HG03439 (cell line): ENCODE results near the gene SPSB4.
"Not testable (repeated sequence)": the region's sequence is repeated elsewhere in the genome, so short reads cannot be mapped to it uniquely, and the experiment has no call there.

Experiments used
- ATAC-seq: cut with Tn5 transposase; IDR thresholded peaks from one replicate; pipeline ENCODE4 v1.9.1; 2021; ENCODE audit warnings: mild to moderate bottlenecking, moderate library complexity; ENCODE audit not compliant: unreplicated experiment

SPSB4 gene

GRCh38 chr3:141050576-141051442, at the start of gene SPSB4:
Gene SPSB4 (plus strand): TSS chr3:141051347. CDS start chr3:141066105, 14,758 bp downstream.
- no peak for ATAC-seq

GRCh38 chr3:141006344-141006743, 44.8 kb upstream of the SPSB4 start:
- no peak for ATAC-seq

- no peak for ATAC-seq
Observed at GRCh38 chr3:141009496-141009895, 41.7 kb upstream of the SPSB4 start.

GRCh38 chr3:141011232-141011996, 39.7 kb upstream of the SPSB4 start:
- no peak for ATAC-seq

- no peak for ATAC-seq
Observed at GRCh38 chr3:141011997-141012262, 39.2 kb upstream of the SPSB4 start.

- ATAC-seq: no peak
Observed at GRCh38 chr3:141012571-141012970, 38.6 kb upstream of the SPSB4 start.

GRCh38 chr3:141015481-141015880, 35.7 kb upstream of the SPSB4 start:
- no peak for ATAC-seq

GRCh38 chr3:141017366-141018322, 33.5 kb upstream of the SPSB4 start:
- not testable (repeated sequence) for ATAC-seq

GRCh38 chr3:141019244-141019643, 31.9 kb upstream of the SPSB4 start:
- ATAC-seq: no peak

GRCh38 chr3:141020143-141020830, 30.9 kb upstream of the SPSB4 start:
- no peak for ATAC-seq

- ATAC-seq: no peak
Observed at GRCh38 chr3:141021261-141021660, 29.9 kb upstream of the SPSB4 start.

- ATAC-seq: no peak
Observed at GRCh38 chr3:141030296-141030695, 20.9 kb upstream of the SPSB4 start.

- no peak for ATAC-seq
Observed at GRCh38 chr3:141039589-141039988, 11.6 kb upstream of the SPSB4 start.

GRCh38 chr3:141044695-141045641, 6.2 kb upstream of the SPSB4 start:
- no peak for ATAC-seq

- ATAC-seq: no peak
Observed at GRCh38 chr3:141045849-141046248, 5.3 kb upstream of the SPSB4 start.

GRCh38 chr3:141047168-141047567, 4.0 kb upstream of the SPSB4 start:
- ATAC-seq: no peak

- no peak for ATAC-seq
Observed at GRCh38 chr3:141049681-141050080, 1.5 kb upstream of the SPSB4 start.

GRCh38 chr3:141051443-141052200, 475 bp downstream of the SPSB4 start:
- no peak for ATAC-seq
